Measurements from ENCODE around the gene TP53INP2. TPM values are rescaled to one million over a fixed set of nuclear protein-coding genes. Genes with fewer than 3 reads are reported as not detected.

Gene TP53INP2
- total and polyA plus RNA-seq, 2 of the 8 experiments (the other 6 are each of a cell fraction or from before 2014, with no cell fraction given) = 2.4 to 4.8 TPM

GRCh38 chr20:34691838-34692237 lies 12.3 kb upstream of the TP53INP2 start (continued):
- no peak for TF ChIP-seq SIX5 (IDR thresholded peaks at IDR 0.05; ENCODE audit: low read depth, low read length)
